GM12874 (cell line): ENCODE data around the gene OR2V2.

Experiments used
- TF ChIP-seq, protein P1 (sequence below): IDR thresholded peaks from 2 replicates; pipeline ENCODE4 v1.5.1; 2011; ENCODE audit warnings: low read depth, mild to moderate bottlenecking, control low read depth, low read length, moderate library complexity; ENCODE audit not compliant: insufficient read depth

The OR2V2 gene

DNA sequence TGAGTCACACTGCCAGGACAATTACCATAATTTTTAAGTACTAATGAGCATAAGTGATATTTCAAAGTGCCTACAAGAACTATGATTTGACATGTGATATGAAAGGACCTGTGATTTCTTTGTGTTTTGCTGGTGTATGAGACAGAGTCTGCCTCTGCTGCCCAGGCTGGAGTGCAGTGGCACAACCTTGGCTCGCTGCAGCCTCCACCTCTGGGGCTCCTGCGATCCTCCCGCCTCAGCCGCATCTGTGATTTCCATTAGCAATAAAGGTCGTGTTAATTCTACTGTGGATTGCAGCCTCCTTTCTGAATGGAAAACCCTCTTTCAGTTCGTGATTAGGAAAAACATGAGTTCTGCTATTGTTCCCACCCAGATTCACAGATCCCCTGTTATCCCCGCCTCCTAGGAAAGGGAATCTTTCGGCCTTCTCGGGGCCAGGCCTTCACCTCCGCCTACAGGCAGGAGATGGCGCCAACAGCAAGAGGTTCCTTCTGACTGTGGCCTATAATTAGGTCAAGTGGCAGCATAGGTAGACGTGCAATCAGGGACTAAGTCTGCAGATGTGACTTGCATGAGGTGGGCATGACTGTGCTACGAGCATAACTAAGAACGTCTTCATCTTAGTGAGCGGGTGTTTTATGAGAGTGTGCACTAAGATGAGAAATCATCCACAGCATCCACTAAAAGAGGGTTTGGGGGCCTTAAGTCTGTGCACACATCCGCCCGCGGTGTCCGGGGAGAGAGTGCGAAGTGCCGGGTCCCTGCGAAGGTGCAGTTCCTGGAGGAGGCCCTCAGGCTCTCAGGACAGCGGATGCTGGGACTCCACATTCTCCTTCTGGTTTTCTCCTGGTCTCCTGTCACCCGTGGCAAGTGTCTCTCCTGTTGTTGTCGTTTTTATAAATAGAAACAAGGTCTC is 34.5 kb downstream of the OR2V2 start:
- TF ChIP-seq, protein P1, sequence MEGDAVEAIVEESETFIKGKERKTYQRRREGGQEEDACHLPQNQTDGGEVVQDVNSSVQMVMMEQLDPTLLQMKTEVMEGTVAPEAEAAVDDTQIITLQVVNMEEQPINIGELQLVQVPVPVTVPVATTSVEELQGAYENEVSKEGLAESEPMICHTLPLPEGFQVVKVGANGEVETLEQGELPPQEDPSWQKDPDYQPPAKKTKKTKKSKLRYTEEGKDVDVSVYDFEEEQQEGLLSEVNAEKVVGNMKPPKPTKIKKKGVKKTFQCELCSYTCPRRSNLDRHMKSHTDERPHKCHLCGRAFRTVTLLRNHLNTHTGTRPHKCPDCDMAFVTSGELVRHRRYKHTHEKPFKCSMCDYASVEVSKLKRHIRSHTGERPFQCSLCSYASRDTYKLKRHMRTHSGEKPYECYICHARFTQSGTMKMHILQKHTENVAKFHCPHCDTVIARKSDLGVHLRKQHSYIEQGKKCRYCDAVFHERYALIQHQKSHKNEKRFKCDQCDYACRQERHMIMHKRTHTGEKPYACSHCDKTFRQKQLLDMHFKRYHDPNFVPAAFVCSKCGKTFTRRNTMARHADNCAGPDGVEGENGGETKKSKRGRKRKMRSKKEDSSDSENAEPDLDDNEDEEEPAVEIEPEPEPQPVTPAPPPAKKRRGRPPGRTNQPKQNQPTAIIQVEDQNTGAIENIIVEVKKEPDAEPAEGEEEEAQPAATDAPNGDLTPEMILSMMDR, result peak; percentile 74

DNA sequence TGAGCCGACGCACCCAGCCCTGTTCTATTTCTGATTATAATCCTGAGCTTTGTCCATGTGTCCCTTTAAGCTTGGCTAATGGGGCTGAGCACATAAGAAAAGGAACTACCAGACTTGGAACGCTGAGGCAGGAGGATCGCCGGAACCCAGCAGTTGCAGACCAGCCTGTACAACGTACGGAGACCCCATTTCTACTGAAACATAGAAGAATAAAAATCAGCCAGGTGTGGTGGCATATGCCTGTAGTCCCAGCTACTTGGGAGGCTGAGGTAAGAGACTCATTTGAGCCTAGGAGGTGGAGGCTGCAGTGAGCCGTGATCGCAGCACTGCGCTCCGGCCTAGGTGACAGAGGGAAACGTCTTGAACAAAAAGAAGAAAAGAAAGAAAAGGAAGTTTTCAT is 35.3 kb downstream of the OR2V2 start:
- TF ChIP-seq, protein P1, result no peak

DNA sequence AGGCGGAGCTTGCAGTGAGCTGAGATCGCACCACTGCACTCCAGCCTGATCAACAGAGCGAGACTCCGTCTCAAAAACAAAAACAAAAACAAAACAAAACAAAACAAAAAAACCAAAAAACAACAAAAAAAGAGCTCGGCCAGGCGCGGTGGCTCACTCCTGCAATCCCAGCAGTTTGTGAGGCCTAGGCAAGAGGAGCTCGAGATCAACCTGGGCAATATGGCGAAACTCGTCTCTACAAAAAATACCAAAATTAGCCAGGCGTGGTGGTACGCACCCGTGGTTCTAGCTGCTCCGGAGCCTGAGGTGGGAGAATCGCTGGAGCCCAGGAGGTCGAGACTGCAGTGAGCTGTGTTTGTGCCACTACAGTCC is 37.4 kb downstream of the OR2V2 start:
- TF ChIP-seq, protein P1, result no peak

DNA sequence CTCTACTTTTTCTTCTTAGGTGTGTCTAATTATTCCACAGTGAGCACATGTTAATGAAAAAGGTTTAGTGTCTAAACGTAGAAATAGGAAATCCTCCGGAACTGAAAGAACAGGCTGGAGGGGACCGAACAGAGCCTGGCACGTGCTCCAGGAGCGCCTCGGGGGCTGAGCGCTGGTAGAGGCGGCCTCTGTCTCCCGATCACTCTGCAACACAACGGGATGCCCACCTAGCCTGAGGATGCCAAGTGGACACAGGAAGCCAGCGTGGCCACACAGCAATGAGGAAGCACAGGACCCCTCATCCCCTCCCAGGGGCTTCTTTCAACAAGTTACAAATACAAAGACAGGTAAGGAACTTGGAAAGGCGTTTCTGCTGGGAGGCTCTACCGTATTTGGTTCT is 38.2 kb downstream of the OR2V2 start:
- TF ChIP-seq, protein P1, result no peak

DNA sequence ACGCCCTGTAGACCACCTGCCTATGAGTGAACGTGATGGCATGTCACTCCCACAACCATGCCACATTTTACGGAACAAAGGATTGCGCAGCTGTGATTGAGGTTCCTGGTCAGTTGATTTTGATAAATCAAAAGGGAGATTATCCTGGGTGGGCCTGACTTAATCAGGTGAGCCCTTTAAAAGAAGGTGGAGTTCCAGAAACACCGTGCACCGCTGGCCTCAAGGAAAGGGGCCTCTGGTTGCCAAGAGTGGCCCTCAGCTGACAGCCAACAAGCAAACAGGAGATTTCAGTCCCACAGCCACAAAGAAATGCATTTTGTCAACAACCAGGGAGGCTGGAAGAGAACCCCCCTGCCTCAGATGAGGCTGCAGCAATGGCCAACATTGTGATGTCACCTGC is 38.6 kb downstream of the OR2V2 start:
- TF ChIP-seq, protein P1, result no peak

DNA sequence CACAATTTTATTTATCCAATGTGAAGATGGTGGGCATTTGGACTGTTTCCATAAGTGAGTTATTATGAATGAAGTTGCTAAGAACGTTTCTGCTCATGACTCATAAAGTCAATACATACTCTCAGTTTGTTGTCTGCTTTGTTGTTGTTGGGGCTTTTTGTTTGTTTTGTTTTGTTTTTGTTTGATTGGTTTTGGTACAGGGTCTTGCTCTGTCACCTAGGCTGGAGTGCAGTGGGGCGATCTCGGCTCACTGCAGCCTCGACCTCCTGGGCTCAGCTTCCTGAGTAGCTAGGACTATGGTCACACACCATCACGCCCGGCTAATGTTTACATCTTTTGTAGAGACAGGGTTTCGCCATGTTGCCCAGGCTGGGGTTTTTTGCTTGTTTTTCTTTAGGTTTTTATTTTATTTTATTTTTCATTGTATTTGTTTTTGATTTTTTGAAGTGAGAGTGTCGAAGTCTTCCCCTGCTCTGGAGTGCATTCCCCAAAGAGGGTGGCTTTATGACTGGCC is 39.7 kb downstream of the OR2V2 start:
- TF ChIP-seq, protein P1, result no peak

DNA sequence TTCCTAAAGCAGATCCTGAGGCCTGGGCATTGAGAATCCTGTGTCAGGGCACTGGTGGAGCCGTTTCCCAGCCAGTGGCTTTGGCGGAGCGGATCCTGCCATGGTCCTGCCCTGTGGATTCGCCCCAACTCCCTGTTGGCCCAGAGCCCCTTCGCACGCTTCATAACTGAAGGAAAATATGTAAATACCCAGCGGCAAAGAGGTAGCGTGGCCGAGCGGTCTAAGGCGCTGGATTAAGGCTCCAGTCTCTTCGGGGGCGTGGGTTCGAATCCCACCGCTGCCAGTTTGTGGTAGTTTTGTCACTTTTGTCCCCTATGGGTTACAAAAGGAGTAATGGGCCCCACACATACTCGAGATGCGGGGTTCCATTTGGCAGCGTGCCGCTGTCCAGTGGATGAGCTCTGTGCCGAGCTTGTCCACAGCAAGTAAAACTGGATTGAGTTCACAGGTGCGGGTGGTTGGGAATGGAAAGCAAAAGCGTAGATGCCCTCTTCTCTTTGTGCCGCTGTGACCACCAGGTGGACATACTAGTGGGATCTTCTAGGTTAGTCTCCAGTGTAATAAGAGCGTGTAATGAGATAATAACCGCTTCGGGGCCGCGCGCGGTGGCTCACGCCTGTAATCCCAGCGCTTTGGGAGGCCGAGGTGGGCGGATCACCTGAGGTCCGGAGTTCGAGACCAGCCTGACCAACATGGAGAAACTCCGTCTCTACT is 40.3 kb downstream of the OR2V2 start:
- TF ChIP-seq, protein P1, result 0 out of 2 replicates have a peak, but pooled peaks have one; percentile 22
